Fibroblast of peridontal ligament (primary cell): ENCODE data around the gene GOLGA8A.
"Not testable (repeated sequence)": the region's sequence is repeated elsewhere in the genome, so short reads cannot be mapped to it uniquely, and the experiment has no call there.

ENCODE experiments used
- DNase-seq: peaks from one replicate; pipeline ENCODE4 v3.0.0-alpha.2; 2010; ENCODE audit errors: extremely low read depth

GOLGA8A gene

DNA sequence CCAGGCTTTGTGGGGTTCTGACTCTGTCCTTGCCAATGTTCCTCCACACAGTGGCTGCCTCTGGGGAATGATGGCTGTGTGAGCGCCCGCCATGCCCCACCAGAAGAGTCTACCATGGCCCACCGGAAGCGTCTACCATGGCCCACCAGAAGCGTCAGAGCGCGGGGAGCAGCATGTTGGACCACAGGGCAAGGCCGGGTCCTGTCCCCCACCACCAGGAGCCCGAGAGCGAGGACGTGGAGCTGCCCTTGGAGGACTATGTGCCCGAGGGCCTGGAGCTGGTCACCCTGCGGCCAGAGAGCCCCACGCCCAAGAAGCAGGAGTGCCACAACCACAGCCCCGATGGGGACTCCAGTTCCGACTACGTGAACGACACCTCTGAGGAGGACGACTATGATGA is 28.1 kb downstream of the GOLGA8A start:
- not testable (repeated sequence) for DNase-seq

DNA sequence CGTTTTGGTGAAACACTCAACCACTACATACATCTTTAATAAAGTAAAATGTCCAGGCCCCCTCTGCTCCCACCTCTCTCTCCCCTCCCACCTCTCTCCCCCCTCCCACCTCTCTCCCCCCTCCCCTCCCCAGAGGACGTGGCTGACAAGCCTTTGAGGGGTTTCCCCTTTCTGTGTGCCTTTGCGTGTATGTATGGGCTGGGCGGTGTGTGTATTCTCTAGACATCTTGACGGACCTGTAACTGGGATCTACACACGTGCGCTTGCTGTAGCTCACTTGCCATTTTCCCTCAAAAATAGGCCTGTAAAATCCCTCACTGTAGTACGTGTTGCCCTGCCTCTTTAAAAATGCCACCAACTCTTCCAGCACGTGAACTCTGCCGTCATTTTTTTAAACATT is 28.6 kb downstream of the GOLGA8A start:
- DNase-seq = not testable (repeated sequence)

DNA sequence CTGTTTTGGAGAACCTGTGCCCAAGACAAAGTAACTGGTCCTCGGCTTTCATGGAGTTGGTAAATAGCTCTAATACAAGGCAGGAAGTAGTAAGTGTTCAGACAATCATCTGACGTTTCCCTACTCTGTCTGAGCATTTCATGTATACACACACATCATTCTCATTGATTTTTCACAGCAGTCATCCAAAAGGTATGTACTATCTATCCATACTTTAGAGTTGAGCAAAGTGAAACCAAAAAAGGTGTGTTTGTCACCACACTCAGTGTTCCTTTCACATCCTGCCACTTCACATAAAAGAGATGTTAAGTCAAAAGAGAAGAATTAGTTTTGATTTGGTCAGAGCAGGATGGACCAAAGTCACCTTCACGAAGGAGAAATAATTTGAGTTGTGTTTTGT is 33.7 kb downstream of the GOLGA8A start:
- DNase-seq = not testable (repeated sequence)

DNA sequence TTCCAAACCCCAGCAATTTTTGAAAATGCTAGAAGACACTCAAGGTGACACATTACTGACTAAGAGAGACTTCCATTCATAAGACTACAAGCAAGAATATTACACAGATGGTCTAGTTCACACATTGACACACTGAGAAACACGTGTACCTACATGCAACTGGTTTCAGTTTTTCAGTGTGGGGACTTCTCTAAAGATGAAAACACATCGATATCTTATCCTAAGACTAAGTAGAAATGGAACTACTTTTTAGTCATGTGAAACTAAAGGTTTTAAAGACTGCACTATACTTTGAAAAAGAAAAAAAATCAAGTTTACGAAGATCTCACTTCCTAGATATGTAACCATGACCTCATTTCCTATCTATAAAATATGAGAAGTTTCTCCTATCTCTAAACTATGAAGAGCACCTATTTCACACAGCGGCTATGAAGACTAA is 34.4 kb downstream of the GOLGA8A start:
- DNase-seq = not testable (repeated sequence)

DNA sequence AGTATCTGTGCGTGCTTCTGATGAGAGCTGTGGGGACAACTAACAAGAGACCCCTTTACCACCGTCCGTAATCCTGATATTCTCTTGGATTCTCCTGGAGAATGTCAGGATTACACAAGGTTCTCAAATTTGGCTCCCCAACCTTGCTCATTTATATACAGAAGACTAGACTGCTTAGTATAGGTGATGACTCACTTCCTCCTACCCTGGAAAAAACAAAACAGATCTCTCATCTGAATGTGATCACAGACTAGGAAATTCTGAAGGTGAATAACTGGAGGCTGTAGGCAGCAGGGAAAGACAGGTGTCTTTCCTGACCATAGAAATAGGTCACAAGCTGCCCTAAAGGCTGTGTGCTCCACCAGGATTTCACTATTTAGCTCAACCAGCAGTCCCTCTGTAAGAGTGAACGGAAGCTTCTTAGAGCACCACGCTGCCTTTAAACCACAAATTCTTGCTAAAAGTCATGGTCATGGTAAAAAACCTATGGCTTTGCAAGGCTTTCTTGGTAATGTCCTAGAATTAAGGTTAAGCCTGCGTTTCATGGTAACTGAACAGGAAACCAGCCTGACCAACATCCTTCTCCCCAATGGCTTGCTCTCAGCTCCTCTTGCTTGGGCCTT is 39.9 kb downstream of the GOLGA8A start:
- not testable (repeated sequence) for DNase-seq

DNA sequence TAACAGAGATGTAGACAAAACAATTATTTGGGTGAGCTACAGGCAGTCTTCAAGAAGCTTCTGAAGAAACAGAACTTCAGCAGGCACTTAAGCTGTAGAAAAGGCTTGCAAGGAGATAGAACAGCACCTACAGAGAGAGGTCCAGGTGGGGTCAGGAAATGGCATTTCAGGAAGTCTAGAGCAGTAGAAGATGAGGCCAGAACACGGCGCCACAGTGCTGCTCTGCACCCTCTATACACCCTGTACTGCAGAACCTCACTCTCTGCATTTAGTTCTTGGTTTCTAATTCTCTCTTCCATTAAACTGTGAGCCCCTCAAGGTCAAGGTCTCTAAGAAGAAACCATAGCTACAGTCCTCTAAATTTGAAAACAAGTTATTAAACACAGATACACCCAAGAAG is 44.6 kb downstream of the GOLGA8A start:
- DNase-seq = not testable (repeated sequence)

DNA sequence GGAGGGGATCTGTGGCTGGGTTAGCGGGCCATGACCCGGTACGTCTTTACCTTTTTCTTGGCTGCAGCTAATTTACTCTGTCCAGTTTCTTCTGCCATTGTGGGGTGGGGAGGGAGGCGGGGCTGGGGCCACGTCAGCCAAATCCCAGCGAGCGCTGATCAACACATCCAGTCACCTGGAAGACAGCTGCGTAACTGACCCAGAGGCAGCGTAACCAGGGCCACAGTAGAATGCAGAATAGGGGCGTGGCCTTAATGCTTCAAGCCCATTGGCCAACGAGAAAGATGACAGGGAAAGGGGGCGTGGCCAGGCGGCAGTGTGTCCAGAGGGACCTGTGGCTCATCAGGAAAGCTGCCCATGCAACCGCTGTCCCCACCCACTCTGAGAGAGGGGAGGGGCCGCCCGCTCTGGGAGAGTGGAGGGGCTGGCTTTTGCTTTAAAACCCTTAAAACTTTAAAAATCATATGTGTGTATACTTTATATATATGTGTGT is 48.0 kb downstream of the GOLGA8A start:
- DNase-seq = not testable (repeated sequence)
